A204.1 (cell line): Measurements from ENCODE around the gene HMSD.
A peak's percentile ranks its signal among the peaks of the same experiment; 100 is the strongest.

Source experiments
- FAIRE-seq: peaks from 2 replicates; lab custom pipeline; 2012; peaks lifted over from hg19 to GRCh38; lab: Jason Lieb, UNC

Gene HMSD

GRCh38 chr18:63956755-63957154 is 7.7 kb downstream of the HMSD start:
- FAIRE-seq, result no peak

DNA sequence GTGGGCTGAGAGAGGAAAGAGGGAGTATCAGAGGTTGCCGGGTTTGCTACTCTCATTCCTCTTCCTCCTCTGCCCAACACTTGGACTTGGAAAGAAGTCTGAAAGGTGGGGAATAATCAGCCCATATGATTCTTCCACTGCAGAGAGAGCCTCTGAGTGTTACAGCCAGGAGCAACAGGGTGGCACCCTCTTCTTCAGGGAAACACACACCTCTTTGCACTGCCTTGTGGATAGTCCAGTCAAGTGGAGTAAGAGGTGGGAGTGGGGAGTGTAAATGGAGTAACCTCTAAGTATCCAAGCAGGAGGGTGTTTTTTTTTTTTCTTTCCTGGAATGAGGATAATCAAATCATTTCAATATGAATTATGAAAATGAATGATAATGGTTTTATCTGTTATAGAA is 11.8 kb downstream of the HMSD start:
- FAIRE-seq, result no peak

- FAIRE-seq, result no peak
Measured at GRCh38 chr18:63961435-63961980, 12.4 kb downstream of the HMSD start.

GRCh38 chr18:63962137-63962536 is 13.0 kb downstream of the HMSD start:
- no peak for FAIRE-seq

DNA sequence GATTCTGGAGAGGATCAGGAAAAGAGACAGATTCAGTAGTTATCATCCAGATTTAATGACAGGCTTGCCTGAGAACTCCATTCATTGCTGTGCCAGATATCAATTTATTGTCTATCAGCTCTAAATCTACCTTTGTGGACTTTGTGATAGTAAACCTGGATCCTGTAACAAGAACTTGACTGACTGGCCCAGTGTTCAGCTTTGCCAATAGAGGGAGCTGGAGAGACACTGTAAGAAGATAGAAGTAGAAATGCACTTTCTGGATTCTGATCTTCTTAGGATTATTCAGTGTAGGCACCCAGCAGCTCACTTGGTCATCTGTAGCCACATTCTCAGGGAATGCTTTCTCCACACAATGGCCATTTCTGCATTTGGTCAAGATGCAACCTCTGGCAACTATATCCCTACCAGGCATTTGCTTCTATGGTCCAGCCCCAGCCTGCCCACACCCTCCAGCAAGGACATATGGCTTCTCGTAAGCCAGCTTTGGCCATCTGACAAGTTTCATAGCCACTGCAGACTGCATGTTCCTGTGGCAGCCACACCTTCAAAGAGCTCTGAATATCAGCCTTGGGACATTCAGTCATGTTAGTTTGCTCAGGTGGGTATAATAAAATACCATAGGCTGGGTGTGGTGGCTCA is 14.6 kb downstream of the HMSD start:
- peak; percentile 55 for FAIRE-seq

DNA sequence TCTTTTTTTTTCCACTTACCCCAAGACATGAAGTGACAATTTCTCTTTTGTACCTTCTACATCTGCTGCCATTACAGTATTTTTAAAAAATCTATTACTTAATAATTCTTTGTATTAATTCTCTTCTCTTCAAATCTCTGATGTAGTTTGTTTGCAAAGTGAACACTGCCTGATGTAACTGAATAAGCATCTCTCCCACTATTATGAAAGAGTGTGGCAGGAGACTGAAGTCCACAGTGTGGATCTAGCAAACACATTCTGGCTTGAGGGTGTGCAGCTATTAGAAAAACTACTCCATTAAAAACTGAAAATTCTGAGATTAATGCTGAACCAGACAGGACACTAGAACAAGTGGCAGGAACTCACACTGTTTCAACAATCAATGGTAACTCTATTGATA is 15.8 kb downstream of the HMSD start:
- no peak for FAIRE-seq

DNA sequence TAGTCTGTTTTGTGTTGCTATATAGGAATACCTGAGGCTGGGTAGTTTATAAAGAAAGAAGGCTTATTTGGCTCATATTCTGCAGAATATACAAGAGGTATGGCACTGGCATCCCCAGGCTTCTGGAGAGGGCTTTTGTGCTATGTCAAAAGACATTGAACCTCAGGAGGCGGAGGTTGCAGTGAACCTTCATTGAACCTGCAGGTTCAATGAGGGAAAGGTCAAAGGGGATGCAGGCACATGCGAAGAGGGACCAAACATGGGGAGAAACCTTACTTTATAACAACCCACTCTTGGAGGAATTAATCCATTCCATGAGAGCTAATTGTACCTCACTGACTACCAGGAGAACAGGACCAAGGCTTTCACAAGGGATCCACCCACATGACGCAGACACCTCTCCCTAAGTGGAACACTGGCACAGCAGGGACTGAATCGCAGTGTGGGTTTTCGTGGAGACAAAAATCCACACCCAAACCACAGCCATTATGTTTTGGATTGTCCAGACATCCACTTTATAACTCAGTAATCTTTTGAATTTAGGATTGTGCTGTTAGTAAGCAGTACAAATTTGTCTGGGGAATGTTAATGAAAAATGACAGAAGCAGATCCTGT is 16.7 kb downstream of the HMSD start:
- no peak for FAIRE-seq

DNA sequence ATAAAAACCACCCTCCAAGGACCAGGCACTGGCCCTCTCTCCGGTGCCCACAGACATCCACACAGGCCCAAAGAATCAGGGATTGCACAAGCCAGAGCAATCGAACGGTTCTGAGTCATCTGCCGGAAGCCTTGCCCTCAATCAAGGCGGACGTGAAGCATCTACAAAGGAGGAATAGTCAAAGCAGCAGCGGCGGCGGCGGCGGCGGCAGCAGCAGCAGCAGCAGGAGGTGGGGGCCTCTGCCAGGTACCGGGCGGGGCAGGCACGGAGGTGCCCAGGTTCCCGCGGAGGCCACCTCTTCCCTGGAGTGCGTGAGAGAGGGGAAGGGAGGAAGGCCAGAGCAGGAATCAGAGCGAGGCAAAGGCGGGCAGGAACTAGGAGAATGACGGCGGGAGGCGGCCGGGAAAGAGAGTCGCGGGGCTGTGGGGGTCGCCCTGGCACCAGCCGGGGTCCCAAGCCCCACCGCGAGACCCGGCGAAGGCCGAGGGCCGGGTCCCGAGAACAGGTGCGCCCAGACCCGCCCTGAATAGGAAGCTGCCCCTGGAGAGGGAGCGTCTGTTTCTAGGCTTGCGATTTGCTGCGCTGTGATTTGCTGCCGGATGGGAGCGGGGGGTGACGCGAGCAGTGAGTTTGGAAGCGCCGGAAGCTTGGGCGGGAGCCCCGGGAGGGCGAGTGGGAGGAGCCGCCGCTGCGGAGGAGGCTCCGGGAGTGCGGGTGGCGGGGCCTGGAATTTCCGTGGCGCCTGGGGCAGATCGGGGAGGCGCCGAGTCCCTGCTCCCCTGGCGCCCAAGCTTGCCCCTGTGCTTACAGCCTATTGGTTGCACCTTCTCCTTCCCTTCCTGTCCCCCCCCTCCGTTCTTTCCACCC is 21.1 kb downstream of the HMSD start, which contains the start of gene SERPINB8:
Gene SERPINB8 (plus strand): TSS at position 140 of the 867 bp plus-strand sequence. CDS start 8,228 bp downstream, outside the sequence.
- FAIRE-seq, result no peak

DNA sequence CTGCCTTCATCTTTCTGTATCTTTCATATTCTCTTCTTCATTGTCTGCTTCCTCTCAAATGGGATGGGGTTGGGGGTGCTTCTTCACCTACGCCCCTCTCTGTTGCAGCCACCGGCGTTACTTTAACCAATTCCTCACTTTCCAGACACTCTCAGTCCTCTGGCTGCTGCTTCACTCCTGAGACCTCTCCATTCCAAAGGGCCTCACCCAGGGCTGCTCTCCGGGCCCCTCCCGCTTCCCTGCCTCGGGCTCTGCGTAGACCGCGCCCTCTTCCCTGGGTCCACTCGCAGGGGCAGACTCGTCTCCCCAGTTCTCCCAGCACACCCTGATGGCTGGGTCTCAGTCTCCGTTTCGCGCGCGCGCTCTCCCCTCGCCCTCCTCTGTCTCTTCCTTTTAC is 21.7 kb downstream of the HMSD start:
- FAIRE-seq, result no peak

DNA sequence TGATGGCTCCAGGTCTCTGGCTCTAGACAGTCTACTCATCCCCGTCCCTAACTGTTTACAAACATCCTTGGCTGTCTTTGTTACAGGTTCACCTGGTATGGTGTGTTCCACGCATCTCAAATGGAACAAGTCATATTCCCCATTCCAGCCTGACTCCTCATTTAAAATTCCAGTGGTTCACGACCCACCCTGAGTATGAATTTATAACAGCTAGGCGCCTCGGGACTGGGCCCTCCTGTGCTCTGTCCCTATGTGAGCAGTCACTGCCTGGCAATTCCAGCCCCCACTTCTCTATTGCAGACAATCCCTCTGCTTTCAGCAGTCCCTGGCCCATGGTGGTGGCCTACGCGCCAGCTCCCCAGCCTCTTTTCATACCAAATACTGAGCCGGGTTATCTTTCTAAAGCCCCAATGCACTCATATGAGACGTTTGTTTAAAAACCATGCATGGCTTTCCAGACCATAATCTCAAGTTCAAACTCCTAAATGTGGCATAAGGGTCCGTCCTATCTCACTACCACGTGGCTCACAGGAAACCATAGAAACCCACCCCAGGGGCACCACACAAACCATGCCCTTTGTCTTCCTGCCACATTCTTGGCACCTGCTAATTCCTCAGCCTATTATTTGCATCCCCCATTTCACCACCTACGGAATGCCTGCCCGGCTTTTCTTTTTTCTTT is 22.4 kb downstream of the HMSD start:
- FAIRE-seq, result no peak

- FAIRE-seq, result no peak
Measured at GRCh38 chr18:63972002-63972376, 22.9 kb downstream of the HMSD start.

DNA sequence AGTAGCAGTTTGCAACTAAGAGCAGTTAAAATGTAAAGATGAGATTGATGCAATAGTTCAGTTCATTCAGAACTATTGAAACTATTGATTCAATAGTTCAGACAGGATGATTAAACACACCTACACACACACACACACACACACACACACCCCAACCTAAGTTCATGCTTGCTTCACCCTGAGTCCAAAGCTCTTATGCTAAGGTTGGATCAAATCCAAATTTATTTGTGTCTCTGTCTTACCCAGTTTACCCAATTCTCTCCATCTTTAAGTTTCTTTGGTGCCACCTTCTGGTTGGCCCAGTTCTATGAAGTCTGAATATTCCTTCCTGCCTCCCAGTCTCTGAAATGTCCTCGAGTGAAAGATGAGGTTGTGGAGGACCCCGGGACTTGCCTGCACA is 25.9 kb downstream of the HMSD start:
- FAIRE-seq, result no peak

- no peak for FAIRE-seq
Measured at GRCh38 chr18:63975628-63976027, 26.5 kb downstream of the HMSD start.

DNA sequence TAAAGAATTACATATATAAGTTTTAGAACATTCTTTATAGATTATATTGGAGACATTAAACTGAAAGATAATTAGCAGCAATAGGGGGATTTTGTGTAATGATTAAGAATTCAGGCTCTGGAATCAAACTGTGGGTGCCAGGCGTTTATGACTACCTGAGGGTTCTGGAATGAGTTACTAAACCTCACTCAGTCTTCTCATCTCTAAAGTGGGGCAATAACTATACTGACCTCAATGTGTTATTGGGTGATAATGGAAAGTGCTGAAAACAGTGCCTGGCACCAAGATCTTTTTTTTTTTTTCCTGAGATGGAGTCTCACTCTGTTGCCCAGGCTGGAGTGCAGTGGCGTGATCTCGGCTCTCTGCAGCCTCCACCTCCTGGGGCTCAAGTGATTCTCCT is 27.9 kb downstream of the HMSD start:
- FAIRE-seq, result no peak

DNA sequence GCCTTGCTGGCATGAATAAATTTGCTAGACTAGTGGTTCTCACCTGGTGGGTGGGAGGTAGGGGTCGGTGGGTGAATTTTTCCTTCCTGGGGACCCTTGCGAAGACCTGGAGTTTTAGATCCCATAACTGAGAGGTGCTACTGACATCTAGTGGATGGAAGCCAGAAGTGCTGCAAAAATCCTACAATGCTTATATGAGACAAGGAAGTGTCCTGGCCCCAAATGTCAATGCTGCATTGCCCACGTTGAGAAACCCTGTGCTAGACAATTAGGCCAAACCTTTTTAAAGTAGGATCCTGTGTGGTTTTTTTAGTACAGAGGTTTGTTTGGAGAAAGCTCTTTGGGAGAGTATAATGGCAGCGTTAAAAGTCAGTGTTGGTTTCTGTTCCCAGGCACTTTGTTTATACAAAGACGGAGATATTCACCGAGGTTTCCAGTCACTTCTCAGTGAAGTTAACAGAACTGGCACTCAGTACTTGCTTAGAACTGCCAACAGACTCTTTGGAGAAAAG is 30.4 kb downstream of the HMSD start:
- FAIRE-seq, result no peak

DNA sequence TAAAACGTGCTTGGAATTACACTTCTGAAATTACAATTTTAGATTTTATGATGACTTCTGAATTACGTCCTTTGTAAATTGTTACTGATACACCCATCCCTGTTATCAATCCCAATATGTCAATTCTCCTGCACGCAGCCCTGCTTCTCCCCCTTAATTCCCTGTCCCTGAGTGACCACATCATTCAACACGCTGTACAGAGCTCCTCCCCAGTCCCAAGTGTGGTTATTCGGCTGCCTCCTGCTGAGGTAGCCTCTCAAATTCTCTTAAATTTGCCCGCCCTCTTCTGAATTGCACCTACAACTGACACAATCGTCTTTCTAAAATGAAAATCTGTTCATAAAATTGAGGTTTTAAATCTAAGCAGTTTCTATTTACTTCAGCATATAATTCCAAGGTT is 30.9 kb downstream of the HMSD start:
- FAIRE-seq, result no peak

- FAIRE-seq, result no peak
Measured at GRCh38 chr18:63980896-63981460, 31.9 kb downstream of the HMSD start.

DNA sequence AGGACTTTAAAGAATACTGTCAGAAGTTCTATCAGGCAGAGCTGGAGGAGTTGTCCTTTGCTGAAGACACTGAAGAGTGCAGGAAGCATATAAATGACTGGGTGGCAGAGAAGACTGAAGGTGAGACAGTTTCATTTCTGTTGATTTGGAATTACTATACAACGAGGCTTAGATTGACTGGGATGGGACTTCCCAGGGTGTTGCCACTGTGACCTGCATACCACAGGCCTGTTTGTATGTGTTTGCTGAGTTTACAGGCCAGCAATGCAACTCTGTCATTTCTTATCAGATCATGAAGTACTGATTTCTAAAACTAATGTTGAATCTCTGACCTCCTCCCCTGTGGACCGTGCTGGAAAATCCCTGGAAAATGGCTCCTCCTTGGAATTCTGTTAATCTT is 32.6 kb downstream of the HMSD start:
- no peak for FAIRE-seq

- no peak for FAIRE-seq
Measured at GRCh38 chr18:63982361-63982760, 33.3 kb downstream of the HMSD start.

DNA sequence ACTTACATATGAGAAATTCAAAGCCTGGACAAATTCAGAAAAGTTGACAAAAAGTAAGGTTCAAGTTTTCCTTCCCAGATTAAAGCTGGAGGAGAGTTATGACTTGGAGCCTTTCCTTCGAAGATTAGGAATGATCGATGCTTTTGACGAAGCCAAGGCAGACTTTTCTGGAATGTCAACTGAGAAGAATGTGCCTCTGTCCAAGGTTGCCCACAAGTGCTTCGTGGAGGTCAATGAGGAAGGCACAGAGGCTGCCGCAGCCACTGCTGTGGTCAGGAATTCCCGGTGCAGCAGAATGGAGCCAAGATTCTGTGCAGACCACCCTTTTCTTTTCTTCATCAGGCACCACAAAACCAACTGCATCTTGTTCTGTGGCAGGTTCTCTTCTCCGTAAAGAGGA is 37.8 kb downstream of the HMSD start:
- FAIRE-seq, result no peak

DNA sequence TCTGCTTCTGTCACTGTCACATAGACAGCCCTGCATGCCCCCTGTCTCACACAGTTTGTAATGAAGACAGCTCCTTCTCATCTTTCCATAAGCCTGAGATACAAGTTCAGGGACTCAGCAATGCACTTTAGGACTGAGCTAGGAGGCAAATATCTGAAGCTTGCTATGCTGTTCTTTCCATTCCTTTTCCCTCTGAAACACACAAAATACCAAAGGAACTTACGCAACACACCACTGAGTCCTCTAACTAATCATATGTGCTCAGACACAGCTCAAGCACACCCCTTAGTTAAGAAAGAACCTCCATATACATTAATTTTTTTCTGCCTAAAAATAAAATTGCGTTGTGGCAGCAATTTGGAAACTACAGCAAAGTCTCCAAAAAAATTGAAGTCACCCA is 38.6 kb downstream of the HMSD start:
- no peak for FAIRE-seq

GRCh38 chr18:63992751-63993150 is 43.6 kb downstream of the HMSD start:
- no peak for FAIRE-seq
